ENCODE data around the gene NME2.

DNA sequence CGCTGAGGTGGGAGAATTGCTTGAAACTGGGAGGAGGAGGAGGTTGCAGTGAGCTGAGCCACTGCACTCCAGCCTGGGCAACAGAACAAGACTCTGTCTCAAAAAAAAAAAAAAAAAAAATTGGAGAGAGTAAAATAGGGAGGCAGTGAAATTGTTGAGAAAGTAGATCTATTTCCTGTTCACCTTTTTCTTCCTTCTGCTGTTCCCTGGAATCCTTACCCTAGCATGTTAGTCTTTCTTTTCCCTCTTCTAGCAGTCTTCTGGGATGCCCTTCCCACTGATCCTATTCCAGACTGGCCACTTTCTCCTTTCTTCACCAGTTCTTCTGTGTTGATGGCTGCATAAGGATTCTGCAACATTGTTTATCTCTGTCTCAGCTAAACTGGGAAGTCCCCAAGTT lies 3.1 kb downstream of the NME2 start:
- TF ChIP-seq POLR2A (IDR thresholded peaks at IDR 0.05; ENCODE audit: low read depth, low read length) (no peak), POLR2AphosphoS5 (IDR thresholded peaks at IDR 0.05; ENCODE audit: low read depth, low read length) (no peak), TAF1 (IDR thresholded peaks at IDR 0.05; ENCODE audit: low read depth, low read length) (no peak), PAX5 (IDR thresholded peaks at IDR 0.05; ENCODE audit: insufficient read depth, low read length, severe bottlenecking) (no peak)
